ENCODE results near the gene C1orf105. TPM values are rescaled to one million over a fixed set of nuclear protein-coding genes. Genes with fewer than 3 reads are reported as not detected.
A peak's percentile ranks its signal among the peaks of the same experiment; 100 is the strongest.

C1orf105 gene
- total and polyA plus RNA-seq, 2 of the 13 experiments (the other 11 are each of a cell fraction or from before 2014, with no cell fraction given): 0.15 to 0.45 TPM

GRCh38 chr1:172442404-172442803, 21.9 kb downstream of the C1orf105 start:
- Histone ChIP-seq H3K4me1 (ENCODE audit: insufficient read depth, low read length) (peaks cover 30% of the 10 kb centered on the region), H3K9me3 (ENCODE audit: low read length) (no peaks in the 10 kb centered on the region), H3K27me3 (ENCODE audit: control insufficient read depth in 1 of 2, insufficient read depth in 2 of 2, low read length in 2 of 2) (no peaks in the 10 kb centered on the region), H3K79me2 (ENCODE audit: insufficient read depth, low read length) (peaks cover 7% of the 10 kb centered on the region), H3K36me3 (replicated peaks in 1 of 2; ENCODE audit: control insufficient read depth in 1 of 2, insufficient read depth in 2 of 2, low read length in 2 of 2) (no peaks in the 10 kb centered on the region; a peak in 1 of 5 replicates), H4K20me1 (ENCODE audit: insufficient read depth, low read length) (no peaks in the 10 kb centered on the region), H3K27ac (ENCODE audit: extremely low read length, insufficient read depth, low read length) (no peak overlapping the region), H2AFZ (ENCODE audit: low read length) (no peak overlapping the region), H3K4me2 (ENCODE audit: low read depth, low read length) (peak overlapping the region; percentile 96), H3K4me3 (replicated peaks in 1 of 3; ENCODE audit: insufficient read depth in 1 of 3, low read depth in 2 of 3, low read length in 3 of 3) (no peak overlapping the region), H3K9ac (ENCODE audit: insufficient read depth, low read depth, low read length) (0 out of 2 replicates have a peak overlapping the region, but pooled peaks have one; percentile 93)
- intact Hi-C loops (cut with micrococcal nuclease; ENCODE audit: unreplicated experiment): no loop called here
- BruUV-seq (replicated peaks): no TSS peak
- ChIA-PET POLR2A (no interaction called here), CTCF (ENCODE audit: low intra/inter-chr PET ratio, low total read pairs) (no interaction called here)
- FAIRE-seq (no peak), DNase-seq (ENCODE audit: low spot score) (no peak), ATAC-seq (no peak)
- 97% methylated on average over 6 of the region's 6 CpGs for WGBS (ENCODE audit: low lambda C conversion rate)
- in situ Hi-C loops (cut with HindIII; ENCODE audit: extremely low pct_ligation_motif_present, low pct_unique_long_range_greater_than_20kb): loop anchor here (5.0 kb wide), 1 partner anchor 275 kb away; no protein-coding TSS in a partner anchor
- TF ChIP-seq CENPT (CRISPR knock-in tag; IDR thresholded peaks at IDR 0.05; ENCODE audit: low read depth): no peak

- H3K4me2 ChIP-seq (ENCODE audit: low read depth, low read length): peak overlapping the region; percentile 96
- peak overlapping the region; percentile 66 for H3K27ac ChIP-seq (ENCODE audit: extremely low read length, insufficient read depth, low read length)
- POLR2A ChIA-PET: interaction anchor here (1.1 kb wide), 1 partner anchor 89 kb away, joined by 4 read pairs; no protein-coding TSS in a partner anchor
- no TSS peak for BruUV-seq (replicated peaks)
- peaks cover 36% of the 10 kb centered on the region for H3K4me1 ChIP-seq (ENCODE audit: insufficient read depth, low read length)
- DNase-seq (ENCODE audit: low spot score): no peak
- no peak for TF ChIP-seq ZNF644 (CRISPR knock-in tag; IDR thresholded peaks at IDR 0.05; ENCODE audit: low read depth)
- TF ChIP-seq ZKSCAN1 (IDR thresholded peaks at IDR 0.05; ENCODE audit: low read length): peak; percentile 67
- H2AFZ ChIP-seq (ENCODE audit: low read length): no peak overlapping the region
- no peaks in the 10 kb centered on the region for H4K20me1 ChIP-seq (ENCODE audit: insufficient read depth, low read length)
- H3K27me3 ChIP-seq (ENCODE audit: control insufficient read depth in 1 of 2, insufficient read depth in 2 of 2, low read length in 2 of 2): no peaks in the 10 kb centered on the region
- intact Hi-C loops (cut with micrococcal nuclease; ENCODE audit: unreplicated experiment): no loop called here
- H3K4me3 ChIP-seq (replicated peaks in 1 of 3; ENCODE audit: insufficient read depth in 1 of 3, low read depth in 2 of 3, low read length in 3 of 3): peak overlapping the region; percentile 82 to 93 (median 87)
- CTCF ChIA-PET (ENCODE audit: low intra/inter-chr PET ratio, low total read pairs): interaction anchor here (1.4 to 1.8 kb wide), 2 partner anchors 13 to 440 kb away, joined by 4 to 11 read pairs; no protein-coding TSS in a partner anchor
- no peak for ATAC-seq
- H3K36me3 ChIP-seq (replicated peaks in 1 of 2; ENCODE audit: control insufficient read depth in 1 of 2, insufficient read depth in 2 of 2, low read length in 2 of 2): no peaks in the 10 kb centered on the region; a peak in 1 of 5 replicates
- in situ Hi-C loops (cut with HindIII; ENCODE audit: extremely low pct_ligation_motif_present, low pct_unique_long_range_greater_than_20kb): loop anchor here (5.0 kb wide), 1 partner anchor 274 kb away; no protein-coding TSS in a partner anchor
- WGBS (ENCODE audit: low lambda C conversion rate): 79% methylated on average over 3 of the region's 3 CpGs
- peak overlapping the region; percentile 93 for H3K9ac ChIP-seq (ENCODE audit: insufficient read depth, low read depth, low read length)
- no peaks in the 10 kb centered on the region for H3K9me3 ChIP-seq (ENCODE audit: low read length)
- peaks cover 7% of the 10 kb centered on the region for H3K79me2 ChIP-seq (ENCODE audit: insufficient read depth, low read length)
- no peak for FAIRE-seq
Observed at GRCh38 chr1:172442843-172443565, 22.5 kb downstream of the C1orf105 start.

All from HepG2 (cell line).